Left ventricle myocardium inferior (tissue), 1 donor: ENCODE results near the gene ROPN1. TPM values are rescaled to one million over a fixed set of nuclear protein-coding genes. Genes with fewer than 3 reads are reported as not detected.
A peak's percentile ranks its signal among the peaks of the same experiment; 100 is the strongest.
"Not testable (repeated sequence)": the region's sequence is repeated elsewhere in the genome, so short reads cannot be mapped to it uniquely, and the experiment has no call there.

ENCODE experiments used
- DNase-seq: peaks from one replicate; pipeline ENCODE4 v3.0.0-alpha.2; 2020
- H3K27ac ChIP-seq: fragments of 200-600 bp; replicated peaks from 2 replicates; pipeline ENCODE4 v1.8.0; 2021
- H3K27me3 ChIP-seq: fragments of 200-600 bp; 2 replicates; pipeline ENCODE4 v1.8.0; 2021; ENCODE audit warnings: low read depth
- H3K36me3 ChIP-seq: fragments of 200-600 bp; 2 replicates; pipeline ENCODE4 v1.8.0; 2021
- H3K4me1 ChIP-seq: fragments of 200-600 bp; 2 replicates; pipeline ENCODE4 v1.8.0; 2021
- H3K4me3 ChIP-seq: fragments of 200-600 bp; 2 replicates; pipeline ENCODE4 v1.8.0; 2021; ENCODE audit warnings: mild to moderate bottlenecking, moderate library complexity
- H3K9me3 ChIP-seq: fragments of 200-600 bp; replicated peaks from 2 replicates; pipeline ENCODE4 v1.8.0; 2021
- CTCF ChIP-seq: fragments of 200-600 bp; IDR thresholded peaks from 2 replicates; pipeline ENCODE4 v1.8.0; 2021; ENCODE audit warnings: antibody characterized with exemption, mild to moderate bottlenecking, borderline replicate concordance
- intact Hi-C: fragments of 100-400 bp; cut with micrococcal nuclease; formaldehyde crosslinking; loops from one replicate; pipeline ENCODE4 v1.11.0; 2022
- total RNA-seq: library from RNA; stranded (reverse); fragmentation: NEBNext Ultra II Directional; extraction: Animal tissue kit (Norgen Biotek cat#: 25700); gene quantifications from one replicate; pipeline ENCODE4 v1.2.1, GENCODE V29; 2021
- donor health status: DM: no; HTN: yes; CAD: no; lungs with severe emphysema.

The ROPN1 gene
- total RNA-seq, 1 donor from 2014 or later = not detected

GRCh38 chr3:124034016-124034843 is 42.3 kb upstream of the ROPN1 start:
- Histone ChIP-seq H3K4me3 (peak overlapping the region; percentile 90), H3K27ac (peak overlapping the region; percentile 97), H3K36me3 (no peaks in the 10 kb centered on the region), H3K27me3 (no peaks in the 10 kb centered on the region), H3K4me1 (peaks cover 38% of the 10 kb centered on the region), H3K9me3 (peaks cover 7% of the 10 kb centered on the region)
- peak; percentile 25 for DNase-seq
- TF ChIP-seq CTCF = no peak
- intact Hi-C loops = no loop called here

- peak; percentile 39 for TF ChIP-seq CTCF
- Histone ChIP-seq H3K27ac (peak within 1 kb of the TSS; percentile 97), H3K36me3 (no peaks in the 10 kb centered on the region), H3K9me3 (peaks cover 5% of the 10 kb centered on the region), H3K4me3 (peak within 1 kb of the TSS; percentile 90), H3K27me3 (no peaks in the 10 kb centered on the region), H3K4me1 (peaks cover 38% of the 10 kb centered on the region)
- intact Hi-C loops = no loop called here
- peak; percentile 16 for DNase-seq
Observed at GRCh38 chr3:124033360-124034015, 41.6 kb upstream of the ROPN1 start, which contains the start of gene KALRN. KALRN (plus strand) TSS chr3:124033369.

- Histone ChIP-seq H3K27me3 (peaks cover 4% of the 10 kb centered on the region), H3K9me3 (no peaks in the 10 kb centered on the region), H3K36me3 (no peaks in the 10 kb centered on the region), H3K27ac (peak overlapping the region; percentile 97), H3K4me1 (peaks cover 38% of the 10 kb centered on the region), H3K4me3 (peak overlapping the region; percentile 90)
- peak; percentile 88 for TF ChIP-seq CTCF
- DNase-seq = peak; percentile 89
- intact Hi-C loops = no loop called here
Observed at GRCh38 chr3:124032881-124033359, 41.0 kb upstream of the ROPN1 start.

- peak; percentile 58 for DNase-seq
- Histone ChIP-seq H3K9me3 (no peaks in the 10 kb centered on the region), H3K4me1 (peaks cover 38% of the 10 kb centered on the region), H3K36me3 (no peaks in the 10 kb centered on the region), H3K27ac (peak overlapping the region; percentile 97), H3K4me3 (peak overlapping the region; percentile 90), H3K27me3 (peaks cover 9% of the 10 kb centered on the region)
- TF ChIP-seq CTCF = no peak
- intact Hi-C loops = no loop called here
Observed at GRCh38 chr3:124032311-124032880, 40.5 kb upstream of the ROPN1 start.

GRCh38 chr3:124026516-124026915 is 34.6 kb upstream of the ROPN1 start:
- no peak for DNase-seq
- Histone ChIP-seq H3K4me1 (no peaks in the 10 kb centered on the region), H3K9me3 (no peaks in the 10 kb centered on the region), H3K27ac (no peak overlapping the region), H3K27me3 (peaks cover 9% of the 10 kb centered on the region), H3K4me3 (no peak overlapping the region), H3K36me3 (no peaks in the 10 kb centered on the region)
- intact Hi-C loops = no loop called here
- no peak for TF ChIP-seq CTCF

GRCh38 chr3:124023531-124023930 is 31.6 kb upstream of the ROPN1 start:
- intact Hi-C loops, H3K36me3 ChIP-seq, H3K27me3 ChIP-seq, DNase-seq, H3K4me1 ChIP-seq, H3K4me3 ChIP-seq, H3K9me3 ChIP-seq, H3K27ac ChIP-seq: not testable (repeated sequence)
